Left hindlimb (tissue), 1 donor: ENCODE data around the gene ACY1.

ENCODE experiments used
- DNase-seq: peaks from one replicate; pipeline ENCODE4 v3.0.0-alpha.2; 2018

Gene ACY1

GRCh38 chr3:52010431-52010830, 27.1 kb downstream of the ACY1 start:
- no peak for DNase-seq

- no peak for DNase-seq
These were observed 29.4 kb downstream of the ACY1 start for GRCh38 chr3:52012699-52013098.

- no peak for DNase-seq
These were observed 30.7 kb downstream of the ACY1 start for GRCh38 chr3:52013802-52014598.

GRCh38 chr3:52014613-52015012, 31.3 kb downstream of the ACY1 start:
- no peak for DNase-seq

GRCh38 chr3:52015438-52016228, 32.3 kb downstream of the ACY1 start:
- DNase-seq = no peak

GRCh38 chr3:52017586-52017985, 34.3 kb downstream of the ACY1 start:
- DNase-seq = no peak

- no peak for DNase-seq
These were observed 35.1 kb downstream of the ACY1 start for GRCh38 chr3:52018319-52019000.

- no peak for DNase-seq
These were observed 36.2 kb downstream of the ACY1 start for GRCh38 chr3:52019352-52020080.

- DNase-seq = no peak
These were observed 37.5 kb downstream of the ACY1 start for GRCh38 chr3:52020796-52021195.

- DNase-seq = no peak
These were observed 38.3 kb downstream of the ACY1 start for GRCh38 chr3:52021489-52022268.

- DNase-seq = no peak
These were observed 39.2 kb downstream of the ACY1 start for GRCh38 chr3:52022323-52023100.

- DNase-seq = no peak
These were observed 39.9 kb downstream of the ACY1 start for GRCh38 chr3:52023101-52023770.

- DNase-seq = peak; percentile 67
These were observed 40.8 kb downstream of the ACY1 start for GRCh38 chr3:52023860-52024764.

GRCh38 chr3:52024765-52025452, 41.6 kb downstream of the ACY1 start:
- DNase-seq = no peak

- DNase-seq = no peak
These were observed 42.1 kb downstream of the ACY1 start for GRCh38 chr3:52025453-52025852.

- DNase-seq = no peak
These were observed 42.7 kb downstream of the ACY1 start for GRCh38 chr3:52026041-52026440.

GRCh38 chr3:52028572-52028971, 45.2 kb downstream of the ACY1 start:
- DNase-seq = no peak

- no peak for DNase-seq
These were observed 45.7 kb downstream of the ACY1 start for GRCh38 chr3:52029053-52029452.

GRCh38 chr3:52029535-52029934, 46.2 kb downstream of the ACY1 start:
- DNase-seq = no peak
